Measurements from ENCODE around the gene GGPS1.

DNA sequence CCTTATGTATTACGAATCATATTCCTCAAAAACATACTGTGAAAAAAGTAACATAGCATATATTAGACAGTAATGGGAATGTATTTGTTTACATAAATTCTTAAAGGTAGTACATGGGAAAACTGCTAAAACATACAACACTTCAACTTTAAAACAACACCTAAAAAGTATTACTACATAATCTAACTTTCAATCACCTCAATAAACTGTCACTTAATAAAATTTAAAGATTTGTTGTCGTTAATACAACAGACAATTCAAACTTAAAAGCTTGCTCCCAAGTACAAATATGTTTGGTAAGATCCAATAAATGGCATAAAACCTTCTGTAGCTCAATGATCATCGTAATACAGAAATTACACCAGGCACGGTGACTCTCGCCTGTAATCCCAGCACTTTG lies 4.1 kb upstream of the GGPS1 start:
- TF ChIP-seq ZNF263 (CRISPR knock-in tag; IDR thresholded peaks at IDR 0.05; ENCODE audit: low read depth) = no peak
- no peak for TF ChIP-seq CTCF (IDR thresholded peaks at IDR 0.05)
- no peak for TF ChIP-seq NR1H2 (CRISPR knock-in tag; IDR thresholded peaks at IDR 0.05)
- TF ChIP-seq, protein P1, sequence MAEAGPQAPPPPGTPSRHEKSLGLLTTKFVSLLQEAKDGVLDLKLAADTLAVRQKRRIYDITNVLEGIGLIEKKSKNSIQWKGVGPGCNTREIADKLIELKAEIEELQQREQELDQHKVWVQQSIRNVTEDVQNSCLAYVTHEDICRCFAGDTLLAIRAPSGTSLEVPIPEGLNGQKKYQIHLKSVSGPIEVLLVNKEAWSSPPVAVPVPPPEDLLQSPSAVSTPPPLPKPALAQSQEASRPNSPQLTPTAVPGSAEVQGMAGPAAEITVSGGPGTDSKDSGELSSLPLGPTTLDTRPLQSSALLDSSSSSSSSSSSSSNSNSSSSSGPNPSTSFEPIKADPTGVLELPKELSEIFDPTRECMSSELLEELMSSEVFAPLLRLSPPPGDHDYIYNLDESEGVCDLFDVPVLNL (CRISPR knock-in tag; IDR thresholded peaks at IDR 0.05; ENCODE audit: borderline replicate concordance, low read depth) = no peak
- no peak for TF ChIP-seq ZNF512 (CRISPR knock-in tag; IDR thresholded peaks at IDR 0.05; ENCODE audit: borderline replicate concordance)
- no peak for TF ChIP-seq ZBTB21 (CRISPR knock-in tag; IDR thresholded peaks at IDR 0.05; ENCODE audit: borderline replicate concordance)
- no peak for TF ChIP-seq ZNF232 (CRISPR knock-in tag; IDR thresholded peaks at IDR 0.05)
- no peak for TF ChIP-seq CREB1 (CRISPR knock-in tag; IDR thresholded peaks at IDR 0.05)
- TF ChIP-seq, protein P2, sequence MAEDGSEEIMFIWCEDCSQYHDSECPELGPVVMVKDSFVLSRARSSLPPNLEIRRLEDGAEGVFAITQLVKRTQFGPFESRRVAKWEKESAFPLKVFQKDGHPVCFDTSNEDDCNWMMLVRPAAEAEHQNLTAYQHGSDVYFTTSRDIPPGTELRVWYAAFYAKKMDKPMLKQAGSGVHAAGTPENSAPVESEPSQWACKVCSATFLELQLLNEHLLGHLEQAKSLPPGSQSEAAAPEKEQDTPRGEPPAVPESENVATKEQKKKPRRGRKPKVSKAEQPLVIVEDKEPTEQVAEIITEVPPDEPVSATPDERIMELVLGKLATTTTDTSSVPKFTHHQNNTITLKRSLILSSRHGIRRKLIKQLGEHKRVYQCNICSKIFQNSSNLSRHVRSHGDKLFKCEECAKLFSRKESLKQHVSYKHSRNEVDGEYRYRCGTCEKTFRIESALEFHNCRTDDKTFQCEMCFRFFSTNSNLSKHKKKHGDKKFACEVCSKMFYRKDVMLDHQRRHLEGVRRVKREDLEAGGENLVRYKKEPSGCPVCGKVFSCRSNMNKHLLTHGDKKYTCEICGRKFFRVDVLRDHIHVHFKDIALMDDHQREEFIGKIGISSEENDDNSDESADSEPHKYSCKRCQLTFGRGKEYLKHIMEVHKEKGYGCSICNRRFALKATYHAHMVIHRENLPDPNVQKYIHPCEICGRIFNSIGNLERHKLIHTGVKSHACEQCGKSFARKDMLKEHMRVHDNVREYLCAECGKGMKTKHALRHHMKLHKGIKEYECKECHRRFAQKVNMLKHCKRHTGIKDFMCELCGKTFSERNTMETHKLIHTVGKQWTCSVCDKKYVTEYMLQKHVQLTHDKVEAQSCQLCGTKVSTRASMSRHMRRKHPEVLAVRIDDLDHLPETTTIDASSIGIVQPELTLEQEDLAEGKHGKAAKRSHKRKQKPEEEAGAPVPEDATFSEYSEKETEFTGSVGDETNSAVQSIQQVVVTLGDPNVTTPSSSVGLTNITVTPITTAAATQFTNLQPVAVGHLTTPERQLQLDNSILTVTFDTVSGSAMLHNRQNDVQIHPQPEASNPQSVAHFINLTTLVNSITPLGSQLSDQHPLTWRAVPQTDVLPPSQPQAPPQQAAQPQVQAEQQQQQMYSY (CRISPR knock-in tag; IDR thresholded peaks at IDR 0.05) = no peak
- no peak for TF ChIP-seq ATF2 (CRISPR knock-in tag; IDR thresholded peaks at IDR 0.05; ENCODE audit: borderline replicate concordance, low read depth)
- no peak for TF ChIP-seq NR2C2 (CRISPR knock-in tag; IDR thresholded peaks at IDR 0.05)
- no peak for TF ChIP-seq NR3C1 (CRISPR knock-in tag; conservative IDR thresholded peaks at IDR 0.05; ENCODE audit: low read depth)
- TF ChIP-seq E2F1 (CRISPR knock-in tag; IDR thresholded peaks at IDR 0.05) = no peak
